ENCODE measurements around the gene CDK9.
"Not testable (repeated sequence)": the region's sequence is repeated elsewhere in the genome, so short reads cannot be mapped to it uniquely, and the experiment has no call there.

GRCh38 chr9:127780909-127781308 is 4.9 kb upstream of the CDK9 start:
- not testable (repeated sequence) for TF ChIP-seq CTCF (IDR thresholded peaks at IDR 0.05; ENCODE audit: low read depth, low read length); EZH2phosphoT487 (IDR thresholded peaks at IDR 0.05; ENCODE audit: low read depth)
